Kidney (tissue), 14 donors: ENCODE data around the gene CAGE1. TPM values are rescaled to one million over a fixed set of nuclear protein-coding genes. Genes with fewer than 3 reads are reported as not detected.

Source experiments
- DNase-seq, 5 donors: peaks; one replicate each; pipeline ENCODE4 v3.0.0-alpha.2; 2013 to 2020
- FAIRE-seq: peaks from 2 replicates; lab custom pipeline; 2012; peaks lifted over from hg19 to GRCh38; lab: Jason Lieb, UNC
- H3K27ac ChIP-seq, 2 donors: one replicate each; pipeline ENCODE4 v1.7.0; 2013; ENCODE audit warnings: low read depth in 2 of 2, low read length in 2 of 2, inconsistent platforms in 1 of 2
- H3K27me3 ChIP-seq: one replicate; pipeline ENCODE4 v1.7.1; 2013; ENCODE audit warnings: low read length, inconsistent platforms; ENCODE audit not compliant: control insufficient read depth, insufficient read depth
- H3K36me3 ChIP-seq, 3 donors: one replicate each; pipeline versions ENCODE4 v1.7.0 to v1.7.1; 2013; ENCODE audit warnings: low read length in 3 of 3, control low read depth in 1 of 3, inconsistent platforms in 1 of 3; ENCODE audit not compliant: insufficient read depth in 3 of 3, control insufficient read depth in 2 of 3
- H3K4me1 ChIP-seq, 3 donors: one replicate each; pipeline versions ENCODE4 v1.7.0 to v1.7.1; 2013; ENCODE audit warnings: low read length in 3 of 3, inconsistent platforms in 1 of 3, low read depth in 1 of 3; ENCODE audit not compliant: control insufficient read depth in 2 of 3, insufficient read depth in 2 of 3
- H3K4me3 ChIP-seq, 3 donors: one replicate each; pipeline versions ENCODE4 v1.7.0 to v1.8.1; 2013; ENCODE audit warnings: low read length in 3 of 3, control low read depth in 1 of 3, inconsistent platforms in 1 of 3
- H3K9ac ChIP-seq, 3 donors: one replicate each; pipeline versions ENCODE4 v1.7.0 to v1.7.1; 2013; ENCODE audit warnings: low read length in 3 of 3, control low read depth in 1 of 3, inconsistent platforms in 1 of 3
- H3K9me3 ChIP-seq, 3 donors: one replicate each; pipeline versions ENCODE4 v1.7.0 to v1.7.1; 2013; ENCODE audit warnings: low read length in 3 of 3, control low read depth in 1 of 3, inconsistent platforms in 1 of 3; ENCODE audit not compliant: control insufficient read depth in 2 of 3, insufficient read depth in 1 of 3
- intact Hi-C: fragments of 100-400 bp; cut with DNase I; formaldehyde crosslinking; loops from one replicate; pipeline ENCODE4 v1.11.1; 2022
- polyA plus RNA-seq: library from polyadenylated mRNA; stranded (reverse); fragments of 350-450 nt; fragmentation: Illumina TruSeq; extraction: RNeasy Lipid Tissue Mini Kit (QIAGEN cat#74804); gene quantifications from one replicate; pipeline ENCODE4 v1.2.3, GENCODE V29; 2014; ENCODE audit warnings: low read depth, low replicate concordance; ENCODE audit not compliant: insufficient read depth
- total RNA-seq: library from RNA; stranded (reverse); fragmentation: NEBNext Ultra II Directional; extraction: Animal tissue kit (Norgen Biotek cat#: 25700); gene quantifications from one replicate; pipeline ENCODE4 v1.2.1, GENCODE V29; 2021
- TF ChIP-seq, protein P1 (sequence below): IDR thresholded peaks from 3 replicates; pipeline ENCODE4 v1.5.1; 2012; ENCODE audit warnings: mild to moderate bottlenecking, moderate library complexity, borderline replicate concordance; ENCODE audit not compliant: insufficient read depth; ENCODE audit errors: extremely low read depth
- donor health status: control.
- donor health status: control.
- donor health status: control.
- donor health status: control.
- donor health status: control.
- donor health status: DM: yes; HTN: yes; CAD: no.
- donor health status: Normal renal cell carcinoma (clear cell type).

The CAGE1 gene
- total and polyA plus RNA-seq, 2 donors from 2014 or later: not detected

DNA sequence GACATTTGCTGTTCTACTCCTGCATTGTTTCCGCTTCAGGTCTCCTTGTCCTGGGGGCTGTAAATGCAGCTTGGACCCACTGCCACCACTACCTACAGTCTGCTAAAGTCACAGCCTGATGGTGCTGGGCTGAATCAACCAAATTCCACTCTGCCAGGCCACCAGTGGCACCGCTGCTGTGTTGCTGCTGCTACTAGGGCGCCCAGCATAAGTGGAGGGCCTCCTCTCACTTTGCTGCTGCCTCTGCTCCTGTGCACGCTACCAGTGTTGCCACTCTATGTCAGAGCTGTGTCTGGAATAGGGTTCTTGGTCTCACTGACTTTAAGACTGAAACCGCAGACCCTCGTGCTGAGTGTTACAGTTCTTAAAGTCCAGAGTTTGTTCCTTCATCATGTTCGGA, 75.1 kb downstream of the CAGE1 start:
- TF ChIP-seq, protein P1, sequence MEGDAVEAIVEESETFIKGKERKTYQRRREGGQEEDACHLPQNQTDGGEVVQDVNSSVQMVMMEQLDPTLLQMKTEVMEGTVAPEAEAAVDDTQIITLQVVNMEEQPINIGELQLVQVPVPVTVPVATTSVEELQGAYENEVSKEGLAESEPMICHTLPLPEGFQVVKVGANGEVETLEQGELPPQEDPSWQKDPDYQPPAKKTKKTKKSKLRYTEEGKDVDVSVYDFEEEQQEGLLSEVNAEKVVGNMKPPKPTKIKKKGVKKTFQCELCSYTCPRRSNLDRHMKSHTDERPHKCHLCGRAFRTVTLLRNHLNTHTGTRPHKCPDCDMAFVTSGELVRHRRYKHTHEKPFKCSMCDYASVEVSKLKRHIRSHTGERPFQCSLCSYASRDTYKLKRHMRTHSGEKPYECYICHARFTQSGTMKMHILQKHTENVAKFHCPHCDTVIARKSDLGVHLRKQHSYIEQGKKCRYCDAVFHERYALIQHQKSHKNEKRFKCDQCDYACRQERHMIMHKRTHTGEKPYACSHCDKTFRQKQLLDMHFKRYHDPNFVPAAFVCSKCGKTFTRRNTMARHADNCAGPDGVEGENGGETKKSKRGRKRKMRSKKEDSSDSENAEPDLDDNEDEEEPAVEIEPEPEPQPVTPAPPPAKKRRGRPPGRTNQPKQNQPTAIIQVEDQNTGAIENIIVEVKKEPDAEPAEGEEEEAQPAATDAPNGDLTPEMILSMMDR: no peak
- Histone ChIP-seq H3K9ac (no peak overlapping the region), H3K36me3 (peaks cover 2 to 3% (median 2%) of the 10 kb centered on the region in 3 donors), H3K4me3 (no peak overlapping the region), H3K9me3 (no peaks in the 10 kb centered on the region), H3K27me3 (no peaks in the 10 kb centered on the region), H3K27ac (no peak overlapping the region), H3K4me1 (no peaks in the 10 kb centered on the region)
- FAIRE-seq (no peak), DNase-seq (no peak)
- intact Hi-C loops: no loop called here

DNA sequence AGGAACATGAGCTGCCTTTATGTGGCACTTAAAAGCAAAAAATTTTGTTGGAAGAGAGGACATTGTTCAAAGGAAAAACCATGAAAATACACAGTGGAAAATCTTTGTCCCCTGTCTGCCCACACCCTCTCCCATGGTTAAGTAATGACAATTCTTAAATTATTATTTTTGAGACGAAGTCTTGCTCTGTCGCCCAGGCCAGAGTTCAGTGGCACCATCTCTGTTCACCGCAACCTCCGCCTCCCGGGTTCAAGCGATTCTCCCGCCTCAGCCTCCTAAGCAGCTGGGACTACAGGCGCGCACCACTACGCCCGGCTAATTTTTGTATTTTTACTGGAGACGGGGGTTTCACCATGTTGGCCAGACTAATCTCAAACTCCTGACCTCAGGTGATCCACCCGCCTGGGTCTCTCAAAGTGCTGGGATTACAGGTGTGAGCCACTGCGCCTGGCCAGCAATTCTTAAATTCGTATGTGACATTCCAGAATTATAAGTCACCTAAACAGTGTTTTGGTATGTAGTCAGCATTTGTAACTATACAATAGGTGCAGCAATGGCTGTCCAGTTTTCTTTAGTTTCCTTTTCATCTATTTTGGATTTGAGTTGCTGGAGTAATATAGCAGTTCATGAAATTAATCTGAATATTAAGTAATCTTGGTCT, 75.9 kb downstream of the CAGE1 start:
- no peak for FAIRE-seq
- intact Hi-C loops: no loop called here
- H3K27me3 ChIP-seq: no peaks in the 10 kb centered on the region
- peak overlapping the region; percentile 86 to 92 for H3K27ac ChIP-seq
- H3K9ac ChIP-seq: peak overlapping the region in 2 of 3 donors; percentile 72 to 88
- peak overlapping the region; percentile 78 to 94 (median 84) for H3K4me3 ChIP-seq
- peak in 1 of 5 donors; percentile 59 for DNase-seq
- no peaks in the 10 kb centered on the region for H3K9me3 ChIP-seq
- TF ChIP-seq, protein P1: no peak
- peaks cover 3 to 11% (median 4%) of the 10 kb centered on the region in 3 donors for H3K36me3 ChIP-seq
- H3K4me1 ChIP-seq: no peaks in the 10 kb centered on the region

DNA sequence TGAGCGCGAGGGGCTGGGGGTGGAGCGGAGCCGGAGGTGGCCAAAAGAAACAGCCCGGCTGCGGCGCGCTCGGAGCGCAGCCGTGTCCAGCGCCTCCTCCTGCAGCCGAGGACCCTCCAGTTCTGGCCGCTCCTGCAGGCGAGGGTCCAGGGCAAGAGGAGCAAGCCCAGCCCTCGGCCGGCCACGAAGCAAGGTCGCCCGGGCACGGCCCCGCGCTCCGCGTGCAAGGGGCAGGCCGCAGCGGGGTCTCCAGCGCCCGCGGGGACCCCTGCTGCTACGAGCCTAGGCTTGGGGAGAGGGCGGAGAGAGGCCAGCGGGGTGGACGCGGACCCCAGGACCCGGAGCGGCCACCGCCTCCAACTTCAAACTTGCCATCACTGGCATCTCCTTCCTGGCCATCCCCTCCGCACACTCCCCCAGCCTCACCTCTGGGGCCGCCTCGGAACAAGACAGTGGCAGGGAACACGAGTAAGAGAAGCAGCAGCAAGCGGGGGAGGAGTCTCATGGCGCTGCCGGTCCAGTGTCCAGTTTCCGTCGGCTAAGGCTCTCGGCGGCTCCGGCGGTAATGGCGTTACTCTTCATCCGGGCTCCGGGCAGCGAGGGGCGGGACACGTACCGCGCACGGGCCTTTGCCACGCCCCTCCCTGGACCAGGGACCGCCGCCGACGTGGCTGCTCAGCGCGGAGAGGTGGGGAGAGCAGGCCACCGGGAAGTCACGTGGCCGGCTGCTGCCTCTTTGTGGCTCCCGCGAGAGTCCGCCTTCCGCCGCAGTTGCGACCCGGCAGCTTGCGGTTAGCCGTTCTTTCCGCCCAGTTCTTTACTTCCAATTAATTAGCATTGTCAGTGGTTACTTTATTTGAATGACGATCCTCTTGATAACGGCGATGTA, 76.7 kb downstream of the CAGE1 start, which contains the start of gene SSR1:
SSR1 (minus strand) TSS at position 584 of the 889 bp plus-strand sequence; CDS start at position 505, 79 bp downstream.
- no peaks in the 10 kb centered on the region for H3K27me3 ChIP-seq
- no peaks in the 10 kb centered on the region for H3K4me1 ChIP-seq
- TF ChIP-seq, protein P1: no peak
- intact Hi-C loops: no loop called here
- H3K4me3 ChIP-seq: peak within 1 kb of the TSS; percentile 78 to 94 (median 84)
- FAIRE-seq (no peak), DNase-seq (peak; percentile 98 to 99 (median 99))
- peak within 1 kb of the TSS; percentile 92 to 94 for H3K27ac ChIP-seq
- peaks cover 3 to 18% (median 4%) of the 10 kb centered on the region in 3 donors for H3K36me3 ChIP-seq
- H3K9me3 ChIP-seq: no peaks in the 10 kb centered on the region
- peak within 1 kb of the TSS; percentile 68 to 88 (median 72) for H3K9ac ChIP-seq
